ENCODE results near the gene PIK3C2G.

- TF ChIP-seq CTCF (IDR thresholded peaks at IDR 0.05) (no peak), EZH2 (IDR thresholded peaks at IDR 0.05) (no peak)
These were observed 121.0 kb downstream of the PIK3C2G start for GRCh38 chr12:18382236-18382885.
